ENCODE results near the gene RAP1A.
A peak's percentile ranks its signal among the peaks of the same experiment; 100 is the strongest.

Gene RAP1A

DNA sequence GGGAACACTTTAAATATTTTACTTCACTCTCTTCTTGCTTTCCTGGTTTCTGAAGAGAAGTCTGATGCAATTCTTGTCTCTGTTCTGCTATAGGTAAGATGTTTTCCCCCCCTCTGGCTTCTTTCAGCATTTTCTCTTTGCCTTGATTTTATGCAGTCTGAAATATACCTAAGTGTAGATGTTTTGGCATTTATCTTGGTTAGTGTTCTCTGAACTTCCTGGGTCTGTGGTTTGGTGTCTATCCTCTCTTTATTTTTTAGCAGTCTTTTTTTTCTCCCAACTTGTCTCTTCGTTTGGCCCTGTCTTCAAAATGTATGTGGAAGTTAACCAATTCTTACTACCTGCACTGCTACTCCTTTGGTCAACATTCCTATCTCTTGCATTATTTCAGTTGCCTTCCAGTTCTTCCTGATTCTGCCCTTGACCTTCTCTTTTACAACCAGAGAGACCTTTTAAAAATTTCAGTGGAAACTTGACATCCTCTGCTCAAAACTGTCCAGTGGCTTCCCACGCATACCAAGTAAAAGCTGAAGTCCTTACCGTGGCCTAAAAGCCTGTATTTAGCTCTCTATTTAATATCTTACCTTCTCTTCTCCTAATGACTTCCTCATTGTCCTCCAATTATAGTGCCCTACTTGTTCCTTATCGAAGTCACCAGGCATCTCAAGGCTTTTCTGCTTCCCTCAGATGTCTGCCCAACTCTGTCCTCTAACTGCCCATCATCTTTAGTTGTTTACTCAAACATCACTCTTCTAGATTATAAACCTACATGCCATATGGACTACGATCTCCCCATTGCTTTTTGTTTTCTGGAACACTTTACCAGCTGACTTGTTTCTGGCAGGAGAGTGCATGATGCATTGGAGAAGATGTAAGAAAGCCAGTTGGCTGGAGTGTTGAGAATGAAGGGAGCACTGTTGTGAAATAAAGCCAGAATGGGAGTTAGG is 40.9 kb downstream of the RAP1A start:
- no peaks in the 10 kb centered on the region for H3K9me3 ChIP-seq (ENCODE audit: insufficient read depth, low read depth, low read length)
- H3K27me3 ChIP-seq (ENCODE audit: insufficient read depth, low read length, poor library complexity, severe bottlenecking), result no peaks in the 10 kb centered on the region
- no peaks in the 10 kb centered on the region for H3K9me2 ChIP-seq (replicated peaks; ENCODE audit: low read depth, low read length)
- no peak for TF ChIP-seq CTCF (conservative IDR thresholded peaks at IDR 0.05; ENCODE audit: low read length)
- no peak for TF ChIP-seq EZH2phosphoT487 (IDR thresholded peaks at IDR 0.05; ENCODE audit: borderline replicate concordance)
- peak overlapping the region; percentile 17 for H3K4me2 ChIP-seq (ENCODE audit: low read depth, low read length, poor library complexity, severe bottlenecking)
- peaks cover 57% of the 10 kb centered on the region for H4K20me1 ChIP-seq (ENCODE audit: insufficient read depth, low read length, poor library complexity, severe bottlenecking)
- H3K79me2 ChIP-seq (ENCODE audit: insufficient read depth, low read length), result peaks cover 99% of the 10 kb centered on the region
- H3K36me3 ChIP-seq (ENCODE audit: insufficient read depth, low read length), result no peaks in the 10 kb centered on the region
- H3F3A ChIP-seq (ENCODE audit: low read depth), result no peaks in the 10 kb centered on the region
- H3K4me3 ChIP-seq (ENCODE audit: low read length, poor library complexity, severe bottlenecking), result no peak overlapping the region
- H3K9ac ChIP-seq (ENCODE audit: low read depth, low read length, poor library complexity, severe bottlenecking), result peak overlapping the region; percentile 7
- no peak overlapping the region for H2AFZ ChIP-seq (ENCODE audit: low read length)
- peaks cover 14% of the 10 kb centered on the region for H3K4me1 ChIP-seq (ENCODE audit: insufficient read depth, low read length, poor library complexity, severe bottlenecking)

DNA sequence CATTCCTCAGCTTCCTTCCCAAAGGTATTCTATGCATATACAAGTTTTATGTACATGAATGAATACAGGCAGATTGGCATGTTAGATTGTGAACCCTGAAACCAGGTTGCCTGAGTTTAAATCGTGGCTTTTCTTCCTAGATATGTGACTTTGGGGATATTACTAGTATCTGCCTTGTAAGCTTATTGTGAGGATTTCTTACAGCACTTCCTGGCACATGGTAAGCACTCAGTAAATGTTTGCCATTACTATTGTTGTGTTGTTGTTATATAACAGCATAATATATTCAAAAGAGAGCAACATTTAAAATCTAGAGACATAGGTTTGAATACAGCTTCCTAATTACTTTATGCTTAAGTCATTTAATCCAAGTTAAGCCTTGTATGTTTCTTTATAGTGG is 45.1 kb downstream of the RAP1A start:
- H3K4me3 ChIP-seq (ENCODE audit: low read length, poor library complexity, severe bottlenecking), result no peak overlapping the region
- H3K79me2 ChIP-seq (ENCODE audit: insufficient read depth, low read length), result peaks cover 98% of the 10 kb centered on the region
- no peaks in the 10 kb centered on the region for H3K9me2 ChIP-seq (replicated peaks; ENCODE audit: low read depth, low read length)
- TF ChIP-seq CTCF (conservative IDR thresholded peaks at IDR 0.05; ENCODE audit: low read length), result no peak
- H3K36me3 ChIP-seq (ENCODE audit: insufficient read depth, low read length), result peaks cover 10% of the 10 kb centered on the region; the same call in 1 of the 2 replicates
- H3K27me3 ChIP-seq (ENCODE audit: insufficient read depth, low read length, poor library complexity, severe bottlenecking), result no peaks in the 10 kb centered on the region
- H4K20me1 ChIP-seq (ENCODE audit: insufficient read depth, low read length, poor library complexity, severe bottlenecking), result peaks cover 34% of the 10 kb centered on the region
- peaks cover 12% of the 10 kb centered on the region for H3K4me1 ChIP-seq (ENCODE audit: insufficient read depth, low read length, poor library complexity, severe bottlenecking)
- no peaks in the 10 kb centered on the region for H3K9me3 ChIP-seq (ENCODE audit: insufficient read depth, low read depth, low read length)
- H3K9ac ChIP-seq (ENCODE audit: low read depth, low read length, poor library complexity, severe bottlenecking), result no peak overlapping the region
- no peaks in the 10 kb centered on the region for H3F3A ChIP-seq (ENCODE audit: low read depth)
- no peak overlapping the region for H3K4me2 ChIP-seq (ENCODE audit: low read depth, low read length, poor library complexity, severe bottlenecking)
- no peak overlapping the region for H2AFZ ChIP-seq (ENCODE audit: low read length)

GRCh38 chr1:111665497-111665896 is 45.9 kb downstream of the RAP1A start:
- Histone ChIP-seq H3K27me3 (ENCODE audit: insufficient read depth, low read length, poor library complexity, severe bottlenecking) (no peaks in the 10 kb centered on the region), H3K4me3 (ENCODE audit: low read length, poor library complexity, severe bottlenecking) (no peak overlapping the region), H3F3A (ENCODE audit: low read depth) (no peaks in the 10 kb centered on the region), H3K36me3 (ENCODE audit: insufficient read depth, low read length) (peaks cover 10% of the 10 kb centered on the region; the same call in 1 of the 2 replicates), H3K9ac (ENCODE audit: low read depth, low read length, poor library complexity, severe bottlenecking) (no peak overlapping the region), H3K4me1 (ENCODE audit: insufficient read depth, low read length, poor library complexity, severe bottlenecking) (peaks cover 4% of the 10 kb centered on the region), H2AFZ (ENCODE audit: low read length) (no peak overlapping the region), H3K4me2 (ENCODE audit: low read depth, low read length, poor library complexity, severe bottlenecking) (no peak overlapping the region), H4K20me1 (ENCODE audit: insufficient read depth, low read length, poor library complexity, severe bottlenecking) (peaks cover 30% of the 10 kb centered on the region), H3K9me3 (ENCODE audit: insufficient read depth, low read depth, low read length) (no peaks in the 10 kb centered on the region), H3K79me2 (ENCODE audit: insufficient read depth, low read length) (peaks cover 96% of the 10 kb centered on the region), H3K9me2 (replicated peaks; ENCODE audit: low read depth, low read length) (no peaks in the 10 kb centered on the region)
- no peak for TF ChIP-seq CTCF (conservative IDR thresholded peaks at IDR 0.05; ENCODE audit: low read length)
- no peak for TF ChIP-seq EZH2phosphoT487 (IDR thresholded peaks at IDR 0.05; ENCODE audit: borderline replicate concordance)
